SK-N-SH treated with all-trans-retinoic acid at 6 μM for 48 hours (cell line): ENCODE results near the gene PSD2.

Experiments used
- ATAC-seq: fragments of 200-7000 bp; cut with Tn5 transposase; 3 replicates; pipeline ENCODE4 v1.9.1; 2020; ENCODE audit warnings: mild to moderate bottlenecking, moderate library complexity
- ARNTL ChIP-seq: fragments of 450-650 bp; formaldehyde crosslinking; IDR thresholded peaks from 2 replicates; pipeline ENCODE4 v1.5.0; 2020; ENCODE audit warnings: low read depth, mild to moderate bottlenecking, moderate library complexity, borderline replicate concordance
- BACH2 ChIP-seq: fragments of 250-450 bp; sonication (Bioruptor Pico); IDR thresholded peaks from 2 replicates; pipeline ENCODE4 v1.9.0; 2021; ENCODE audit warnings: mild to moderate bottlenecking, borderline replicate concordance
- CREB5 ChIP-seq: fragments of 250-450 bp; sonication (Bioruptor Pico); IDR thresholded peaks from 2 replicates; pipeline ENCODE4 v1.5.1; 2020; ENCODE audit warnings: low read depth, mild to moderate bottlenecking, moderate library complexity
- CSDC2 ChIP-seq: fragments of 250-450 bp; sonication (Bioruptor Pico); IDR thresholded peaks from 2 replicates; pipeline ENCODE4 v1.5.0; 2020; ENCODE audit warnings: mild to moderate bottlenecking, moderate library complexity
- CSRNP3 ChIP-seq: fragments of 250-450 bp; sonication (Bioruptor Pico); IDR thresholded peaks from 2 replicates; pipeline ENCODE4 v1.5.1; 2021; ENCODE audit warnings: mild to moderate bottlenecking, moderate library complexity
- ESRRG ChIP-seq: fragments of 250-450 bp; sonication (Bioruptor Pico); IDR thresholded peaks from 2 replicates; pipeline ENCODE4 v1.6.1; 2021; ENCODE audit warnings: mild to moderate bottlenecking
- GLIS3 ChIP-seq: fragments of 250-450 bp; sonication (Bioruptor Pico); IDR thresholded peaks from 2 replicates; pipeline ENCODE4 v1.5.0; 2020; ENCODE audit warnings: mild to moderate bottlenecking, moderate library complexity
- ISL1 ChIP-seq: fragments of 250-450 bp; sonication (Bioruptor Pico); IDR thresholded peaks from 2 replicates; pipeline ENCODE4 v2.1.2; 2022; ENCODE audit warnings: mild to moderate bottlenecking, moderate library complexity
- OSR1 ChIP-seq: fragments of 250-450 bp; sonication (Bioruptor Pico); IDR thresholded peaks from 2 replicates; pipeline ENCODE4 v1.8.0; 2022; ENCODE audit warnings: moderate library complexity, mild to moderate bottlenecking, inconsistent platforms
- PATZ1 ChIP-seq: fragments of 250-450 bp; sonication (Bioruptor Pico); IDR thresholded peaks from 2 replicates; pipeline ENCODE4 v1.8.0; 2020; ENCODE audit warnings: mild to moderate bottlenecking, moderate library complexity, borderline replicate concordance
- POU6F1 ChIP-seq: fragments of 250-450 bp; sonication (Bioruptor Pico); IDR thresholded peaks from 2 replicates; pipeline ENCODE4 v1.8.0; 2021; ENCODE audit warnings: low read depth, mild to moderate bottlenecking, moderate library complexity, borderline replicate concordance
- PPARA ChIP-seq: fragments of 250-450 bp; sonication (Bioruptor Pico); IDR thresholded peaks from 2 replicates; pipeline ENCODE4 v1.5.0; 2020; ENCODE audit warnings: mild to moderate bottlenecking, borderline replicate concordance
- RARB ChIP-seq: fragments of 250-450 bp; sonication (Bioruptor Pico); IDR thresholded peaks from 2 replicates; pipeline ENCODE4 v1.8.0; 2021; ENCODE audit warnings: mild to moderate bottlenecking, moderate library complexity
- SNAI2 ChIP-seq: fragments of 250-450 bp; sonication (Bioruptor Pico); IDR thresholded peaks from 2 replicates; pipeline ENCODE4 v1.5.0; 2020; ENCODE audit warnings: mild to moderate bottlenecking, moderate library complexity
- TCF4 ChIP-seq: fragments of 250-450 bp; sonication (Bioruptor Pico); IDR thresholded peaks from 2 replicates; pipeline ENCODE4 v1.8.0; 2021; ENCODE audit warnings: mild to moderate bottlenecking, moderate library complexity, borderline replicate concordance
- TOX ChIP-seq: fragments of 250-450 bp; sonication (Bioruptor Pico); IDR thresholded peaks from 2 replicates; pipeline ENCODE4 v1.8.0; 2021; ENCODE audit warnings: mild to moderate bottlenecking, moderate library complexity, borderline replicate concordance
- TSHZ2 ChIP-seq: fragments of 250-450 bp; sonication (Bioruptor Pico); IDR thresholded peaks from 2 replicates; pipeline ENCODE4 v1.5.0; 2020; ENCODE audit warnings: mild to moderate bottlenecking, moderate library complexity
- ZC3H10 ChIP-seq: fragments of 250-450 bp; sonication (Bioruptor Pico); IDR thresholded peaks from 2 replicates; pipeline ENCODE4 v1.5.1; 2021; ENCODE audit warnings: mild to moderate bottlenecking, moderate library complexity
- ZFP3 ChIP-seq: fragments of 250-450 bp; sonication (Bioruptor Pico); IDR thresholded peaks from 2 replicates; pipeline ENCODE4 v1.5.0; 2020; ENCODE audit warnings: mild to moderate bottlenecking, moderate library complexity
- ZFP30 ChIP-seq: fragments of 450-650 bp; formaldehyde crosslinking; IDR thresholded peaks from 2 replicates; pipeline ENCODE4 v1.5.0; 2022; ENCODE audit warnings: mild to moderate bottlenecking, moderate library complexity
- ZNF70 ChIP-seq: fragments of 450-650 bp; formaldehyde crosslinking; IDR thresholded peaks from 2 replicates; pipeline ENCODE4 v1.5.0; 2020; ENCODE audit warnings: mild to moderate bottlenecking, moderate library complexity
- ZNF8 ChIP-seq: fragments of 450-650 bp; formaldehyde crosslinking; IDR thresholded peaks from 2 replicates; pipeline ENCODE4 v1.5.0; 2020; ENCODE audit warnings: mild to moderate bottlenecking, moderate library complexity

PSD2 gene

GRCh38 chr5:139850423-139851016, 54.9 kb downstream of the PSD2 start:
- ATAC-seq: no peak
- TF ChIP-seq ISL1 (CRISPR knock-in tag): no peak
- TF ChIP-seq BACH2 (CRISPR knock-in tag): no peak
- TF ChIP-seq ESRRG: no peak
- no peak for TF ChIP-seq SNAI2 (CRISPR knock-in tag)
- no peak for TF ChIP-seq CSRNP3 (CRISPR knock-in tag)
- no peak for TF ChIP-seq OSR1
- TF ChIP-seq TSHZ2 (CRISPR knock-in tag): no peak
- TF ChIP-seq PATZ1: no peak
- no peak for TF ChIP-seq RARB (CRISPR knock-in tag)
- no peak for TF ChIP-seq ZFP3 (CRISPR knock-in tag)
- no peak for TF ChIP-seq CSDC2 (CRISPR knock-in tag)
- no peak for TF ChIP-seq ZC3H10
- TF ChIP-seq POU6F1 (CRISPR knock-in tag): no peak
- TF ChIP-seq CREB5: no peak
- TF ChIP-seq PPARA (CRISPR knock-in tag): no peak
- TF ChIP-seq ZFP30 (CRISPR knock-in tag): no peak
- TF ChIP-seq ZNF70 (CRISPR knock-in tag): no peak

- ATAC-seq: no peak
- no peak for TF ChIP-seq ZFP30 (CRISPR knock-in tag)
- TF ChIP-seq PATZ1: no peak
- TF ChIP-seq CSDC2 (CRISPR knock-in tag): no peak
- no peak for TF ChIP-seq RARB (CRISPR knock-in tag)
- no peak for TF ChIP-seq GLIS3 (CRISPR knock-in tag)
- no peak for TF ChIP-seq ZFP3 (CRISPR knock-in tag)
- TF ChIP-seq TSHZ2 (CRISPR knock-in tag): no peak
- no peak for TF ChIP-seq ZC3H10
- no peak for TF ChIP-seq SNAI2 (CRISPR knock-in tag)
- no peak for TF ChIP-seq OSR1
- TF ChIP-seq ZNF8 (CRISPR knock-in tag): no peak
- TF ChIP-seq ESRRG: no peak
- TF ChIP-seq ARNTL (CRISPR knock-in tag): no peak
- no peak for TF ChIP-seq BACH2 (CRISPR knock-in tag)
- no peak for TF ChIP-seq CREB5
- no peak for TF ChIP-seq TCF4 (CRISPR knock-in tag)
- TF ChIP-seq ZNF70 (CRISPR knock-in tag): no peak
- TF ChIP-seq TOX (CRISPR knock-in tag): no peak
These were observed 56.0 kb downstream of the PSD2 start for GRCh38 chr5:139851558-139851957.
